GM18508 (cell line): ENCODE results near the gene ZNRF3.
A peak's percentile ranks its signal among the peaks of the same experiment; 100 is the strongest.
"Not testable (repeated sequence)": the region's sequence is repeated elsewhere in the genome, so short reads cannot be mapped to it uniquely, and the experiment has no call there.

Source experiments
- ATAC-seq: cut with Tn5 transposase; IDR thresholded peaks from one replicate; pipeline ENCODE4 v1.9.1; 2021; ENCODE audit warnings: moderate number of reproducible peaks; ENCODE audit not compliant: insufficient read depth, unreplicated experiment

ZNRF3 gene

DNA sequence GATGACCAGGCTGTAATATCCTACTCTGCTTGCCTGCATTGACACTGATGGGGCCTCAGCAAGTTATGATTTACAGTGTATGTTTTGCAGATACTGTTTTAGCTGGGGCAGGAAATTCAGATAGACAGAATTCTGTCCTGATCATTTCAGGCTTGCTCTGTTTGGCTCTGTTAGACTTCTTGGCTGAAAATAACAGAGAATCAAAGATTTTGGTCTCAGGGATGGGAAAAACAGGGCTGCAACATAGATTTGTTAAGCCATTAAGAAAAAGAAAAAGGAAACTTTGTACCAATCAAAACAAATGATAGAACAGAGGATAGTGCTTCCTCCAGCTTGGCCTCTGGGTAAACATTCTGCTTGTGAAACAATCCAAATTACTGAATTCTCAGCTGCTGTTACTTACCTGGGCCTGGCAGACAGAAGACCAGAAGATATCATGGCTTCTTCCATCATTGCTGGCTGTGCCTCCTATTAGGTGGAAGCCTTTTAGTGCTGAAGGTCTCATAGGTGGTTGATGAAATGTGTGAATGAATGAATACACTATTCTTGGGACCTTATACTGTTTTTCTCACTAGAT lies 22.0 kb downstream of the ZNRF3 start:
- no peak for ATAC-seq

DNA sequence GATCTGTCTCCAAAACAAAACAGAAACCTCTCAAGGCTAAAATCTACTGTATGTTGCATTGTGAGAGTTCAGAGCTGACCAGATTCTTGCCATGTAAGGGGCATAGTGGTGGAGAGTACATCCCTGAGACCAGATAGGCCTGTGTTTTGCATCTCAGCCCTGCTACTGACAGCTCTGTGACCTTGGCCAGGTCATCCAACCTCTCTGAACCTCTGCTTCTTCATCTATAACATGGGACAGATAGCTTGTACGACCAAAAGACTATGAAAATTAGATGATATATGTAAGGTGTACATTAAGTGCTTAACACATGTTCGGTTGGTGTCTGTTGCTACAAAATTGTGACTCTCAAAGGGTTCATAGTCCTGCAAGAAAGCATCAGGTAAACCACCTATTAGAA lies 22.9 kb downstream of the ZNRF3 start:
- ATAC-seq, result no peak

GRCh38 chr22:28907311-28908008 lies 24.1 kb downstream of the ZNRF3 start:
- peak; percentile 59 for ATAC-seq

DNA sequence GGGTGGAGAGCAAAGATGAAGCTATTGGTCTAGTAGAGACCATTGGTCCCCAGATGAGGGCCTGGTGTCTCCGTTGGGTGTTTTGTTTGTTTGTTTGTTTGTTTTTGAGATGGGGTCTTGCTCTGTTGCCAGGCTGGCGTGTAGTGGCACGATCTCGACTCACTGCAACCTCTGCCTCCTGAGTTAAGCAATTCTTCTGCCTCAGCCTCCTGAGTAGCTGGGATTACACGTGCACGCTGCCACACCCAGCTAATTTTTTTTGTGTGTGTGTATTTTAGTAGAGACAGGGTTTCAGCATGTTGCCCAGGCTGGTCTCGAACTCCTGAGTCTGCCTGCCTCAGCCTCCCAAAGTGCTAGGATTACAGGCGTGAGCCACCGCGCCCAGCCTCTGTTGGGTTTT lies 25.4 kb downstream of the ZNRF3 start:
- not testable (repeated sequence) for ATAC-seq

GRCh38 chr22:28909375-28909774 lies 26.0 kb downstream of the ZNRF3 start:
- ATAC-seq, result no peak

GRCh38 chr22:28910569-28911303 lies 27.4 kb downstream of the ZNRF3 start:
- ATAC-seq, result no peak

DNA sequence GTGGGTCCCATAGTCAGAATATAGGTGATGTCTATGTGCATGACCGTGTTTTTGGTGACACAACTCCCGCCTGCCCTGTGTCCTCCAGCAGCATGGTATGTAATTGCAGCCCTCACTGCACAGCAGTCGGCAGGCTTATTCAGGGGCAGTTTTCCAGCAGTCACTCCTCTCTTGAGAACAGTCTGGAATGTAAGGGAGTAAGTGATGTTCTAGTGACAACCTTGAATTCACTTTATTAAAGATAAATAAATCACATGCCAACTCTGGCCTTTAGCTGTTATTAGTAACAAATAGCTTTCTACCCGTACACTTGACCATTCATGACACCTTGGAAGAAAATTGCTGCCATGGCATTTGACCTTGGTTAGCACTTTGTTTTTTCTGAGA lies 27.9 kb downstream of the ZNRF3 start:
- no peak for ATAC-seq

- ATAC-seq, result no peak
These were observed 28.7 kb downstream of the ZNRF3 start for GRCh38 chr22:28911777-28912669.

GRCh38 chr22:28914201-28914600 lies 30.8 kb downstream of the ZNRF3 start:
- ATAC-seq, result no peak

DNA sequence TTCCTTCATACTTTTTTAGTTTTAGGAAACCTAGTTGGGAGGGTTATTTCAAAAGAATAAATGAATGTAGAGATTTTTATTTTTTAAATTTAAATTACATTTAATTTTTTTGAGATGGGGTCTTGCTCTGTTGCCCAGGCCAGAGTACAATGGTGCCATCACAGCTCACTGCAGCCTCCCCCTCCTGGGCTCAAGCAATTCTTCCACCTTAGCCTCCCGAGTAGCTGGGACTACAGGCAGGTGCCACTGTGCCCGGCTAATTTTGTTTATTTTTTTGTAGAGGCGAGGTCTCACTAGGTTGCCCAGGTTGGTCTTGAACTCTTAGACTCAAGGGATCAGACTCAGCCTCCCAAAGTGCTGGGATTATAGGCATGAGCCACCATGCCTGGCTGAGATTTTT lies 32.6 kb downstream of the ZNRF3 start:
- ATAC-seq, result no peak

DNA sequence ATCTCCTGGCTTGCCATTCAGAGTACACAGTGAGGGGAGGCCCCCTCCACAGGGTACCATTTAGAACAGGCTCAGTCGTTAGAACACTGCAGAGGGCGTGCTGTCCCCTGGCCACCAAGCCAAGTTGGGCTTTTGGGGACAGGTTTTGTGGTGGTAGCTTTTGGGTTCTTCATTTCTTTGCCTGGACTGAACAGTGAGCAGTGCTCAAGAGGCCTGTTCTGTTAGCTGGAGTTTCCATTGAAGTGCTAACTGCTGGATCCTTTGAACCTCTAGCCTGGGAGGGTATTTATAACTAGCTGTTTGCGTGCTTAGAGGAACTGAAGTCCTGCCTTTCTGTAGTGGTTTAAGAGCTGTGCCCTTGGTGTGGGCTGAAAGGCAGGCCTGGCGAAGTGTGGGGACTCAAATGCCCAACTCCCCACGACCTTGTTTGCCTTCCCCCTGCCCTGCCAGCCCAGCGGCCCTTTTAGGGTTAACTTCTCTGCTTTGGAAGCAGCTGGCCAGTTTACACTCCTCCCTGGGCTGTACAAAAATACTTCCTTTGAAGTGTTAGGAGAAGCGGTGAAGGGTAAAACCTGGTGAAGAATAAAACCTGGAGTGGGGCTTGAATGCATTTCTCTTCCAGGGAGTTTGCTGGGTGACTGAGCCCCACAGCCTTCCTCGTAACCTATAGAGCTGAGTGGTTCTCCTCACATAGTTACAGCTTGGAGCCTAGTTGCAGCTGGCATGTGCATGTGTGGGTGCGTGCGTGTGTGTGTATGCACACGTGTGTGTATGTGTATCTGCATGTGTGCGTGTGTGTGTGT lies 34.6 kb downstream of the ZNRF3 start:
- no peak for ATAC-seq

GRCh38 chr22:28918550-28919271 lies 35.3 kb downstream of the ZNRF3 start:
- ATAC-seq, result no peak

GRCh38 chr22:28920757-28921584 lies 37.6 kb downstream of the ZNRF3 start:
- ATAC-seq, result no peak

GRCh38 chr22:28921585-28921879 lies 38.2 kb downstream of the ZNRF3 start:
- ATAC-seq, result no peak

GRCh38 chr22:28922540-28923244 lies 39.3 kb downstream of the ZNRF3 start:
- no peak for ATAC-seq

DNA sequence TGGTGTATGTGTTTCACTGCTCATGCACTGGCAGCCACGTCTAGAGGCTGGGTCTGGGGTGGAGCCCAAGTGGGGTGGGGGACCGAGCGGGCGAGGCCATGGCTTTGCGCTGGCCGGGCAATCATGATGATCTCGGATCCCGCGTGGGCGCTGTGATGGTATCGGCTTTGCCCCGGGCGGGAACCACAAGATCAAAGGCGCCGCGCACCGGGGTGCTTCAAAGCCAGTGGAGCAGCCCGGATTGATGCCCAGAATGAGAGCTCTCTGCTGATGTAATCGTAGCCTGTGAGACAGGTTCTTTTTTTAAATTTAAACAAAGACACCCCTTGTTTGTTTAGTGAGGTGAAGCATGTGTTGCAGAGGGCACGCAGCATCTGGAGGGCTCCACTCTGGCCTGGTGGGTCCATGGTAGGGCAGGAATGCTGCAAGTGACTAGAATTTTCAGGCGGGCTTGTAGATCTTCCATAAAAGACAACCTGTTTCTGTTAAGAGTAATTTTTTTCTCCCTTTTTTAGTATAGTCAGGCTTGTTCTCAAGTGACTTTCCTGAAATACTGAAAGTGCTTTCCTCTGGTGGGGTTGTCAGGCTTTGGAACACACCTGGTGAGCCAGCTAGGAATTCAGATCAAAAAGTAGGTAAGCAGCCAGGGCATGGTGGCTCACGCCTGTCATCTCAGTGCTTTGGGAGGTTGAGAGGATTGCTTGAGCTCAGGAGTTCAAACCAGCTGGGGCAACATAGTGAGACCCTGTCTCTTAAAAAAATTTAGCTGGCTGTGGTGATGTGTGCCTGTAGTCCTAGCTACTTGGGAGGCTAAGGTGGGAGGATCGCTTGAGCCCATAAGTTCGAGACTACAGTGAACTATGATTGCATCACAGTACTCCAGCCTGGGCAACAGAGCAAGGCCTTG lies 40.7 kb downstream of the ZNRF3 start:
- no peak for ATAC-seq

DNA sequence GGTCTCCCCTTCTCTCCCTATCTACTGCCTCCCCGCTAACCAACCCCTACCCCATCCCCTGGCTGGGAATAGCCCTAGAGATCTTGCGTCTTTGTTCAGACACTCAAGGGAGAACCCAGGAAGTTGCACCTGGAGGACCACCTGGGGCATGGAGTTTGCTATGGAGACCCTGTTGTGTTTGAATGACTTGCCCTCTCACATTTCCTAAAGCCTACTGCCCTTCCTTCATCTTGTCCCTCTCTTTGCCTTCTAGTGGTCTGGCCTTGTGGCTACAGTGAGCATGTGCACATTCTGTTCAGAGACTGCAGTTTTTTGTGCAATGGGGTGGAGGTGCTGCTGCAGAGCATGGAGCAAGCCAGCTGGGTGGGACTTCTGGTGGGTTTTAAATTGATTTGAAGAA lies 42.5 kb downstream of the ZNRF3 start:
- ATAC-seq, result no peak
